Astrocyte (in vitro differentiated cells and primary cell): Measurements from ENCODE around the gene S100A12. TPM values are rescaled to one million over a fixed set of nuclear protein-coding genes. Genes with fewer than 3 reads are reported as not detected.

Experiments
- DNase-seq: peaks from one replicate; pipeline ENCODE4 v3.0.0-alpha.2; 2010; ENCODE audit warnings: low read depth
- FAIRE-seq: peaks from 2 replicates; lab custom pipeline; 2011; peaks lifted over from hg19 to GRCh38; lab: Jason Lieb, UNC
- H2AFZ ChIP-seq: 2 replicates; pipeline ENCODE4 v1.6.0; 2012; ENCODE audit warnings: low read depth, low read length, inconsistent platforms
- H3K27ac ChIP-seq: 2 replicates; pipeline ENCODE4 v1.5.1; 2011; ENCODE audit warnings: low read depth, low read length, inconsistent platforms
- H3K27me3 ChIP-seq: 2 replicates; pipeline ENCODE4 v1.6.0; 2011; ENCODE audit warnings: low read length, inconsistent platforms; ENCODE audit not compliant: insufficient read depth
- H3K36me3 ChIP-seq: 2 replicates; pipeline ENCODE4 v1.5.1; 2011; ENCODE audit warnings: low read length, inconsistent platforms; ENCODE audit not compliant: insufficient read depth
- H3K4me1 ChIP-seq: 2 replicates; pipeline ENCODE4 v1.5.1; 2011; ENCODE audit warnings: low read length, inconsistent platforms; ENCODE audit not compliant: insufficient read depth
- H3K4me2 ChIP-seq: 2 replicates; pipeline ENCODE4 v1.6.0; 2012; ENCODE audit warnings: low read length, inconsistent platforms
- H3K4me3 ChIP-seq: 2 replicates; pipeline ENCODE4 v1.5.1; 2011; ENCODE audit warnings: low read depth, mild to moderate bottlenecking, low read length, inconsistent platforms; ENCODE audit not compliant: insufficient read depth
- H3K79me2 ChIP-seq: 2 replicates; pipeline ENCODE4 v1.6.0; 2012; ENCODE audit warnings: mild to moderate bottlenecking, low read length, inconsistent platforms; ENCODE audit not compliant: insufficient read depth
- H3K9ac ChIP-seq: 2 replicates; pipeline ENCODE4 v1.6.0; 2012; ENCODE audit warnings: mild to moderate bottlenecking, low read length, inconsistent platforms
- H3K9me3 ChIP-seq: 2 replicates; pipeline ENCODE4 v1.5.1; 2012; ENCODE audit warnings: low read depth, mild to moderate bottlenecking, low read length, inconsistent platforms; ENCODE audit not compliant: insufficient read depth
- H4K20me1 ChIP-seq: 2 replicates; pipeline ENCODE4 v1.6.0; 2012; ENCODE audit warnings: low read length, inconsistent platforms; ENCODE audit not compliant: insufficient read depth
- H3K27ac Mint-ChIP-seq: one replicate; pipeline ENCODE4 v1.8.0; 2021; ENCODE audit warnings: mild to moderate bottlenecking, mixed read lengths; ENCODE audit not compliant: unreplicated experiment
- H3K27me3 Mint-ChIP-seq: one replicate; pipeline ENCODE4 v1.8.0; 2021; ENCODE audit warnings: low read depth, mixed read lengths; ENCODE audit not compliant: unreplicated experiment
- H3K36me3 Mint-ChIP-seq: one replicate; pipeline ENCODE4 v1.8.0; 2021; ENCODE audit warnings: low read depth, mixed read lengths; ENCODE audit not compliant: unreplicated experiment
- H3K4me1 Mint-ChIP-seq: one replicate; pipeline ENCODE4 v1.8.0; 2021; ENCODE audit warnings: low read depth, mixed read lengths; ENCODE audit not compliant: unreplicated experiment
- H3K4me3 Mint-ChIP-seq: one replicate; pipeline ENCODE4 v1.8.0; 2021; ENCODE audit warnings: mild to moderate bottlenecking, moderate library complexity, mixed read lengths; ENCODE audit not compliant: unreplicated experiment
- H3K9me3 Mint-ChIP-seq: one replicate; pipeline ENCODE4 v1.8.0; 2021; ENCODE audit warnings: mild to moderate bottlenecking, mixed read lengths; ENCODE audit not compliant: unreplicated experiment
- CTCF ChIP-seq: IDR thresholded peaks from 2 replicates; pipeline ENCODE4 v1.5.1; 2011; ENCODE audit warnings: low read depth, mild to moderate bottlenecking, inconsistent platforms, low read length, moderate library complexity; ENCODE audit not compliant: insufficient read depth
- EZH2 ChIP-seq: IDR thresholded peaks from 2 replicates; pipeline ENCODE4 v1.6.1; 2012; ENCODE audit warnings: mild to moderate bottlenecking, low read length, inconsistent platforms; ENCODE audit not compliant: insufficient read depth
- total RNA-seq: library from RNA; stranded (reverse); gene quantifications from 2 replicates; pipeline ENCODE4 v1.2.1, GENCODE V29; 2021

S100A12 gene
- total RNA-seq, 1 donor from 2014 or later, result not detected

GRCh38 chr1:153361480-153362109, 13.8 kb downstream of the S100A12 start:
- H3K4me2 ChIP-seq, result no peak overlapping the region
- H2AFZ ChIP-seq, result no peak overlapping the region
- H3K79me2 ChIP-seq, result no peaks in the 10 kb centered on the region
- no peak for TF ChIP-seq EZH2
- DNase-seq, result no peak
- H3K27ac ChIP-seq, result no peak overlapping the region
- peaks cover 3% of the 10 kb centered on the region for H3K36me3 Mint-ChIP-seq
- no peaks in the 10 kb centered on the region for H3K27me3 ChIP-seq
- no peaks in the 10 kb centered on the region for H4K20me1 ChIP-seq
- no peaks in the 10 kb centered on the region for H3K36me3 ChIP-seq
- no peak overlapping the region for H3K4me3 ChIP-seq
- no peak overlapping the region for H3K27ac Mint-ChIP-seq
- H3K9me3 ChIP-seq, result no peaks in the 10 kb centered on the region
- no peak overlapping the region for H3K4me3 Mint-ChIP-seq
- no peaks in the 10 kb centered on the region for H3K9me3 Mint-ChIP-seq
- no peaks in the 10 kb centered on the region for H3K4me1 Mint-ChIP-seq
- FAIRE-seq, result no peak
- no peaks in the 10 kb centered on the region for H3K4me1 ChIP-seq
- no peak overlapping the region for H3K9ac ChIP-seq
- peaks cover 65% of the 10 kb centered on the region for H3K27me3 Mint-ChIP-seq

GRCh38 chr1:153360592-153361479, 14.6 kb downstream of the S100A12 start:
- no peaks in the 10 kb centered on the region for H3K4me1 Mint-ChIP-seq
- Histone ChIP-seq H3K27me3 (no peaks in the 10 kb centered on the region), H3K79me2 (no peaks in the 10 kb centered on the region)

More at GRCh38 chr1:153360592-153361479, 14.6 kb downstream of the S100A12 start:
- H3K4me2 ChIP-seq, result no peak overlapping the region
- no peak for TF ChIP-seq CTCF
- TF ChIP-seq EZH2, result no peak
- Mint-ChIP-seq H3K27ac (no peak overlapping the region), H3K4me3 (no peak overlapping the region), H3K27me3 (peaks cover 65% of the 10 kb centered on the region), H3K9me3 (no peaks in the 10 kb centered on the region), H3K36me3 (peaks cover 1% of the 10 kb centered on the region)
- no peaks in the 10 kb centered on the region for H3K9me3 ChIP-seq
- H3K9ac ChIP-seq, result no peak overlapping the region
- H3K4me3 ChIP-seq, result no peak overlapping the region
- DNase-seq (no peak), FAIRE-seq (no peak)
- H2AFZ ChIP-seq, result no peak overlapping the region
- H3K36me3 ChIP-seq, result no peaks in the 10 kb centered on the region
- no peak overlapping the region for H3K27ac ChIP-seq
- no peaks in the 10 kb centered on the region for H4K20me1 ChIP-seq
- no peaks in the 10 kb centered on the region for H3K4me1 ChIP-seq
